Middle frontal gyrus (tissue), 1 donor: ENCODE data around the gene GPR137.

ENCODE experiments used
- DNase-seq: peaks from one replicate; pipeline ENCODE4 v3.0.0-alpha.2; 2015; ENCODE audit warnings: low spot score; ENCODE audit errors: extremely low spot score

Gene GPR137

GRCh38 chr11:64285885-64286800 is 495 bp downstream of the GPR137 start:
- DNase-seq, result no peak

DNA sequence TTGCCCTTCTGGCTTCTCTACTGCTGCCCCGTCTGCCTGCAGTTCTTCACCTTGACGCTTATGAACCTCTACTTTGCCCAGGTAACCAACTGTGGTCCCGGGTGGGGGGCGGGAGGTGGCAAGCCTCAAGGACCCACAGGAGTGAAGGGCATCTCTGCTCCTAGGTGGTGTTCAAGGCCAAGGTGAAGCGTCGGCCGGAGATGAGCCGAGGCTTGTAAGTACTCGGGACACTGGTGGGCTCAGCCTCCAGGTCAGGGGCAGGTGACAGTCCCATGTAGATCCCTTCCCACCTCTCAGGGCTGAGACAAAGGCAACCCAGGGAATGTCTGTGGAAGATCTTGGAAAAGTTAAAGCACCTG is 1.1 kb downstream of the GPR137 start:
- DNase-seq, result no peak

DNA sequence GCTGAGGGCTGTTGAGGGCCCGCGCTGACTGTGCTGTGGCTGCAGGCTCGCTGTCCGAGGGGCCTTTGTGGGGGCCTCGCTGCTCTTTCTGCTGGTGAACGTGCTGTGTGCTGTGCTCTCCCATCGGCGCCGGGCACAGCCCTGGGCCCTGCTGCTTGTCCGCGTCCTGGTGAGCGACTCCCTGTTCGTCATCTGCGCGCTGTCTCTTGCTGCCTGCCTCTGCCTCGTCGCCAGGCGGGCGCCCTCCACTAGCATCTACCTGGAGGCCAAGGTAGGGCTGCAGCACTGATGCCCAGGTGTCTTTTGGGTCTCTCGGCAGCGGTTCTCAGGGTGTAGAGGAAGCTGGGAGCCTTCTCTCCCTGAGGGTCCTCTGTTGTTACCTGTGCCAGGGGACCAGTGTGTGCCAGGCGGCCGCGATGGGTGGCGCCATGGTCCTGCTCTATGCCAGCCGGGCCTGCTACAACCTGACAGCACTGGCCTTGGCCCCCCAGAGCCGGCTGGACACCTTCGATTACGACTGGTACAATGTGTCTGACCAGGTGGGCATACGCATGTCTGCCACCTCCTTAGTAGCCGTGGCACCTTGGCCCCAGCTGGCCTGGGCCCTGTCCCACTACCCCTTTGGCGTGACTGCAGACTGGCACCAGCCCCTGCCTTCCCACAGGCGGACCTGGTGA is 2.2 kb downstream of the GPR137 start:
- DNase-seq, result no peak

DNA sequence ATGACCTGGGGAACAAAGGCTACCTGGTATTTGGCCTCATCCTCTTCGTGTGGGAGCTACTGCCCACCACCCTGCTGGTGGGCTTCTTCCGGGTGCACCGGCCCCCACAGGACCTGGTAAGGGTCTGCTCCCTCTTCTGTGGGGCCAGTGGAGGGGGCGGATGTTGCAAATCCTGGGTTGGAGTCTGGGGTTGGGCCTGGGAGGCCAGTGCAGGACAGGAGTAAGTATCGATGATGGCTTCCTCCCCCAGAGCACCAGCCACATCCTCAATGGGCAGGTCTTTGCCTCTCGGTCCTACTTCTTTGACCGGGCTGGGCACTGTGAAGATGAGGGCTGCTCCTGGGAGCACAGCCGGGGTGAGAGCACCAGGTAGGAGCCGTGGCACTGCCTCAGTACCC is 2.7 kb downstream of the GPR137 start:
- DNase-seq, result no peak

DNA sequence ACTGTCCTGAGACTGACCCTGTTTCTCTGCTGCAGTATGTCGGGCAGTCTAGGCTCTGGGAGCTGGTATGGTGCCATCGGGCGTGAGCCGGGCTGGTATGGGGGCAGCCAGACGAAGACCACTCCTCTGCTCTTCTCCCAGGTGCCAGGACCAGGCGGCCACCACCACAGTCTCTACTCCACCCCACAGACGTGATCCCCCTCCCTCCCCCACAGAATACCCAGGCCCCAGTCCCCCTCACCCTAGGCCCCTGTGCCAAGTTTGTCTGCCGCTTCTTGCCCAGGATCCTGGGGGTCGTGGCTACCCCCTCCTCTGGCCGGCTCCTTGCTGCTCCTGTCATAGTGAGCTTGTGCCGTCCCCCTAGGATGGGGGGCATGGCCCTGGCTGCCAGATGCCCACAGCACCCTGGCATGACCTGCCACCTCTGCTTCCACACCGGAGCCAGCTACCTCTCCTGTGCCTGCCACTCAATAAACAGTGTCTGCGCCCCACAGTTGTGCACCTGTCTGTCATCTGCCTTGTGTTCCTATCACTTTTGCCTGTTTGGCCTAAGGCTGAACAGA is 3.4 kb downstream of the GPR137 start:
- no peak for DNase-seq

- no peak for DNase-seq
These were observed 5.0 kb downstream of the GPR137 start for GRCh38 chr11:64290352-64291261.

GRCh38 chr11:64291262-64291751 is 5.7 kb downstream of the GPR137 start, which contains the start of gene KCNK4:
KCNK4 (plus strand) TSS chr11:64291302; CDS start chr11:64293019, 1,717 bp downstream.
- no peak for DNase-seq

DNA sequence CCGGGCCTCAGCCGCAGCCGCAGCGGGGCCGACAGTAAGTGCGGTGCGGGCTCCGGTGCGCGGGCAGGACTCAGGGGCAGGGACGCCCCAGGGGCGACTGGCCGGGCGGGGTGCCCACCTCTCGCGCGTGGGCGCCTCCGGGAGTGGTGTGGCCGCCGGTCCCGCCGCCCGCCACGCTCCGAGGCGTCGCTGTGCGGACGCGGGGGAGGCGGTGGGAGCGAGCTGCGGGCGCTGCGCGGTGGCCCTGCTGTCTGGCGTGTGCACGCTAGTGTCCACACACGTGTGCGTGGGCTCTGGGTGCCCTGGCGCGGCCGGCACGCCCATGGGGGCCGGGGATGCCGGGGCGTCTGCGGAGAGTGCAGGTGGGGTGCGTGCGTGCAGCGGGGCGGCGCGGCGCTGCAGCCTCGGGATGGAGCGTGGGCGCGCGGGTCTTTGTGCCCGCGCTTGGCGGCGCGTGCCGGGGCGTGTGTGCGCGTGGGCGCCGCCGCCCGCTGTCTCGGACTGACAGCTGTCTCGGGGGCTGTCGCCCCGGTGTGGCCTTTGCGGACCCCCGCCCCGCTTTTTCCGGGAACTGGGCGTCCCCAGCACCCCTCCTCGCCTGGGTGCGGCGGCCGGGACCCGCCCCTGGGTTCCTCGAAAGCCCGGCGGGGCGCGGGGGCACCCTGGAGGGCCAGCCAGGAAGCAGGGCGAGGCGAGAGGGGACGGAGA is 6.3 kb downstream of the GPR137 start:
- no peak for DNase-seq

- no peak for DNase-seq
These were observed 7.0 kb downstream of the GPR137 start for GRCh38 chr11:64292460-64293254.

GRCh38 chr11:64294774-64295173 is 9.1 kb downstream of the GPR137 start:
- no peak for DNase-seq

- DNase-seq, result no peak
These were observed 10.1 kb downstream of the GPR137 start for GRCh38 chr11:64295760-64296159.

- DNase-seq, result no peak
These were observed 10.6 kb downstream of the GPR137 start for GRCh38 chr11:64296236-64296635.

GRCh38 chr11:64296830-64297698 is 11.4 kb downstream of the GPR137 start:
- DNase-seq, result no peak

DNA sequence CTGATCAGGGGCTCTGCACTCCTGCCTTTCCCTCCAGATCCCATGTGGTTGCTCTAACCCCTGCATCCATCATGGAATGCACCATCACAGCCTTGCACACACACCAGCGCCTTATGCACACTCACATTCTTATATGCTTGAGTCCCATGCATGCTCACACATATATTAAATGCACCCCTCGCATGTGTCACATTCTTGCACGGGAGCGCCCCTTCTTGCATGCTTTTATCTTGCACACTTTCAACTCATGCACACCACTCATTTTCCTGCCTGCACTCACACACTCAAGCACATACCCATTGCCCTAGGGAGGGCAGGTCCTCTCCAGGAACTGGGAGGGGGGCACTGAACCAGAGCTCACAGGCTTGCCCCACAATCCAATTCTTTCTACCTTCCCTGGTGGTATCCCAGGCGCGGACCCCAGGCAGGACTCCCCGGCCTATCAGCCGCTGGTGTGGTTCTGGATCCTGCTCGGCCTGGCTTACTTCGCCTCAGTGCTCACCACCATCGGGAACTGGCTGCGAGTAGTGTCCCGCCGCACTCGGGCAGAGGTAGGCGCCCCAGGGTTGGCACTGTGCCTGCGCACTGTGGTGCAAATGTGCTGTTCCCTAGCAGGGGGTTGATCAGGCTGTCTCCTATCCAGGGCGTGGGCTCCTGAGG is 12.2 kb downstream of the GPR137 start:
- DNase-seq, result no peak

- no peak for DNase-seq
These were observed 13.6 kb downstream of the GPR137 start for GRCh38 chr11:64298966-64299846.

DNA sequence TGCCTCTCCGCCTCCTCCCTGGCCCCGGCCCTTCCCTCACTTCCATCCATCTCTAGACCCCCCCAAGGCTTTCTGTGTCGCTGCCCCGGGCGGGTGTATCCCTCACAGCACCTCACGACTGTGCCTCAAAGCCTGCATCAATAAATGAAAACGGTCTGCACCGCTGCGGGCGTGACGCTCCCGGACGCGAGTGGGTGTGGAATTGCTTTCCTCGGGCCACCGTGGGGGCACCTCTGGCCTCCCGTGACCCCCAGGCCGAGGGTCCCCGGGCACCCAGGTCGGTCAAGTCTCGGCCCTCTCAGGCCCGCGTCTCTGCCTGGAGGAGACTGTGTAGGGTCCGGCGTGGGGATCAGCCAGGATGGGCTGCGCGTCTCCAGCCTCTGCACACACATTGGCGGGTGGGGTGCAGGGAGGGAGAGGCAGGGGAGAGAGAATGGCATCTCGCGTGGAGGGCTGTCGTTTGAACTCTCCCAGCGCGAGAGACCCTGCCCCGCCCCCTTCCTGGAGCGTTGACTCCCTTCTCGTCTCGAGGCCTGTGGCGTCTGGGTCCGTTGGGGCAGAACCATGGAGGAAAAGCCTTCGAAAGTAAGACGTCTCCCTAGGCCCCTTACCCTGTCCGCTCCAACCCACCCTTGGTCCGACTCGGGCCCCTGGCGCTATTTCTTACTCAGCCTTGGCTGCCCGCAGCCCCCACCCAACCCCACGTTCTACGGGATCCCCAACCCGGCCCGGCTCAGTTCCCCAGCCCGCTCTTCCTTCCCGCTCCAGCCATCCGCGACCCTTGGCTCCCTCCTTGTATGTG is 14.4 kb downstream of the GPR137 start, which contains the start of gene CATSPERZ:
CATSPERZ (plus strand) TSS at position 512 of the 802 bp plus-strand sequence; CDS start at position 565, 53 bp downstream.
- DNase-seq, result no peak
